ENCODE results near the gene HNF4A.

Gene HNF4A

DNA sequence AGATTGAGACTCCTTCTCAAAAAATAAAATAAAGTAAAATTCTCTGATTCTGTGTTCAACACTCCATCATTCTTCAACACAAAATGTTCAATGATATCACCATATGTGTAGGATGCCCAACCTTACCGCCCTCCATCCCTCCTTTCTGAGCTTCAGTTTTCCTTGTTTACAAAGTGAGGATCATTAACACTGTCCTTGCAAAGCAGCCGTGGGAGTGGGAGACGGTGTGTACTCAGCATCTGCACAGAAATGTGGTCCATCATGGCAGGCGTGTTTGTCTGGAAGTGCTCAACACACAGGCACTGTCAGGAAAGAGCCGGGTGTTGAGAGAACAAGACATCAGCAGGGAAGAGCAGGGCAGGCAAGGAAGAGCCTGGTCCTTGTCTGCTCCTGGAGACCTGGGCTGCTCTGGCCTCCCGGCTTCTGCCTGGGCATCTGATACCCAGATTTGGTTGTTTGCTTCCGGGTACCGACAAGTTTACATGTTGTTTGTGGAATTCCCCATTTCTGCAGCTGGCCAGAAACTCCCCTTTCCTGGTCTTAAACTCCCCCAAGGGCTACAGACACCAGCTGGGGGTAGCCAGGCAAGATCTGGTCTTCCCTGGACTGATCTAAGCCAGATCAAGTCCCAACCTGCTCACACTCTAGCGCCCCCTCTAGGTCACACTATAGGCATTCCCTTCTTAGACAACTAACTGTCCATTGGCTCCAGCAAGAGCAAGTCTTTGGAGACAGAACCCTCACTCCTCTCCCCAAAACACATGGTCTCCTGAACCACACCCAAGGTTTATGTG, 93.5 kb downstream of the HNF4A start:
- no CpG with 5 or more reads among the region's 9 CpGs for WGBS, 2 donors (ENCODE audit: extremely low coverage in 2 of 2, insufficient read length in 2 of 2, insufficient replicate concordance in 1 of 2)
- no peak overlapping the region for H3K9ac ChIP-seq (ENCODE audit: low read depth, low read length, poor library complexity)
- H4K91ac ChIP-seq (ENCODE audit: low read depth, low read length, poor library complexity): no peak overlapping the region
- H4K8ac ChIP-seq (ENCODE audit: low read depth, low read length): no peak overlapping the region
- no peak overlapping the region for H3K4me2 ChIP-seq (ENCODE audit: insufficient read depth, low read length, poor library complexity, severe bottlenecking)
- peak overlapping the region; percentile 3 for H3K18ac ChIP-seq (ENCODE audit: low read length)
- no peak overlapping the region for H3K14ac ChIP-seq (ENCODE audit: low read length)
- H3K79me1 ChIP-seq (ENCODE audit: low read depth, low read length): no peaks in the 10 kb centered on the region
- no peak overlapping the region for H3K4me3 ChIP-seq (ENCODE audit: low read length in 2 of 2)
- H2AFZ ChIP-seq (ENCODE audit: low read length): no peak overlapping the region
- no peaks in the 10 kb centered on the region for H3K4me1 ChIP-seq (ENCODE audit: control insufficient read depth in 2 of 2, insufficient read depth in 1 of 2, low read depth in 1 of 2, low read length in 2 of 2)
- H2BK12ac ChIP-seq (ENCODE audit: low read length): no peak overlapping the region
- no peaks in the 10 kb centered on the region for H3K36me3 ChIP-seq (replicated peaks in 1 of 2; ENCODE audit: control insufficient read depth in 2 of 2, insufficient read depth in 2 of 2, low read length in 2 of 2)
- H3K4ac ChIP-seq (ENCODE audit: low read length): no peak overlapping the region
- DNase-seq (ENCODE audit: low spot score): peak; percentile 27
- H2BK15ac ChIP-seq (ENCODE audit: low read length): no peak overlapping the region
- no peak overlapping the region for H3K27ac ChIP-seq (replicated peaks; ENCODE audit: low read length)
- peaks cover 0 to 15% (median 0%) of the 10 kb centered on the region in 3 experiments for H3K27me3 ChIP-seq (ENCODE audit: control insufficient read depth in 3 of 3, insufficient read depth in 3 of 3, low read depth in 1 of 3, low read length in 3 of 3)
- H2AK5ac ChIP-seq (ENCODE audit: low read depth, low read length): no peak overlapping the region
- H2BK5ac ChIP-seq (ENCODE audit: low read length): no peak overlapping the region
- H3K23ac ChIP-seq (ENCODE audit: low read depth, low read length, poor library complexity): no peak overlapping the region
- no peaks in the 10 kb centered on the region for H3K9me3 ChIP-seq (replicated peaks in 1 of 2; ENCODE audit: control insufficient read depth in 2 of 2, insufficient read depth in 1 of 2, low read depth in 1 of 2, low read length in 2 of 2)
- no peak overlapping the region for H2BK120ac ChIP-seq (ENCODE audit: low read depth, low read length)

DNA sequence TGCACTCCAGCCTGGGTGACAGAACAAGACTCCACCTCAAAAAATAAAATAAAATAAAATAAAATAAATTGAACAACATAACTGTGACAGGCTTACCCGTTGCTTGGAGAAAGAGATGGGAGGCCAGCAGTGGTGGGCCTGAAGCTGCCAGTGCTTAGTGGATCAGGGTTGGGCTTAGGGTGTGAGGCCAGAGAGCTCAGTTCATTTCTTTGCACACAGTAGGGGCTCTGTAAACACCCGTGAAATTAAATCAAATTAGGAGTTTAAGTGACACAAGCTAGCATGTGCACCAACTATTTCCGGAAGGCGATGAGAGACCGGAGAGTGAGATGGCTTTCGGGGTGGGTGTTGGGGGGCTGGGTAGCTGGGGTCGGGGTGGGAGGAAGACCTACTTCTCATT, 94.4 kb downstream of the HNF4A start:
- H3K9ac ChIP-seq (ENCODE audit: low read depth, low read length, poor library complexity): no peak overlapping the region
- no peaks in the 10 kb centered on the region for H3K36me3 ChIP-seq (replicated peaks in 1 of 2; ENCODE audit: control insufficient read depth in 2 of 2, insufficient read depth in 2 of 2, low read length in 2 of 2)
- H2AFZ ChIP-seq (ENCODE audit: low read length): no peak overlapping the region
- no peak overlapping the region for H3K4ac ChIP-seq (ENCODE audit: low read length)
- no peak for DNase-seq (ENCODE audit: low spot score)
- H3K23ac ChIP-seq (ENCODE audit: low read depth, low read length, poor library complexity): no peak overlapping the region
- no peak overlapping the region for H4K8ac ChIP-seq (ENCODE audit: low read depth, low read length)
- no peak overlapping the region for H3K14ac ChIP-seq (ENCODE audit: low read length)
- WGBS, 2 donors (ENCODE audit: extremely low coverage in 2 of 2, insufficient read length in 2 of 2, insufficient replicate concordance in 1 of 2): no CpG with 5 or more reads among the region's 7 CpGs
- H3K27ac ChIP-seq (replicated peaks; ENCODE audit: low read length): no peak overlapping the region
- H3K4me2 ChIP-seq (ENCODE audit: insufficient read depth, low read length, poor library complexity, severe bottlenecking): no peak overlapping the region
- no peak overlapping the region for H2BK120ac ChIP-seq (ENCODE audit: low read depth, low read length)
- no peak overlapping the region for H2BK5ac ChIP-seq (ENCODE audit: low read length)
- H2BK12ac ChIP-seq (ENCODE audit: low read length): no peak overlapping the region
- no peak overlapping the region for H3K4me3 ChIP-seq (ENCODE audit: low read length in 2 of 2)
- no peak overlapping the region for H2BK15ac ChIP-seq (ENCODE audit: low read length)
- H3K4me1 ChIP-seq (ENCODE audit: control insufficient read depth in 2 of 2, insufficient read depth in 1 of 2, low read depth in 1 of 2, low read length in 2 of 2): no peaks in the 10 kb centered on the region
- H3K79me1 ChIP-seq (ENCODE audit: low read depth, low read length): no peaks in the 10 kb centered on the region
- peaks cover 0 to 15% (median 0%) of the 10 kb centered on the region in 3 experiments for H3K27me3 ChIP-seq (ENCODE audit: control insufficient read depth in 3 of 3, insufficient read depth in 3 of 3, low read depth in 1 of 3, low read length in 3 of 3)
- H4K91ac ChIP-seq (ENCODE audit: low read depth, low read length, poor library complexity): no peak overlapping the region
- no peak overlapping the region for H2AK5ac ChIP-seq (ENCODE audit: low read depth, low read length)
- no peaks in the 10 kb centered on the region for H3K9me3 ChIP-seq (replicated peaks in 1 of 2; ENCODE audit: control insufficient read depth in 2 of 2, insufficient read depth in 1 of 2, low read depth in 1 of 2, low read length in 2 of 2)
- no peak overlapping the region for H3K18ac ChIP-seq (ENCODE audit: low read length)

DNA sequence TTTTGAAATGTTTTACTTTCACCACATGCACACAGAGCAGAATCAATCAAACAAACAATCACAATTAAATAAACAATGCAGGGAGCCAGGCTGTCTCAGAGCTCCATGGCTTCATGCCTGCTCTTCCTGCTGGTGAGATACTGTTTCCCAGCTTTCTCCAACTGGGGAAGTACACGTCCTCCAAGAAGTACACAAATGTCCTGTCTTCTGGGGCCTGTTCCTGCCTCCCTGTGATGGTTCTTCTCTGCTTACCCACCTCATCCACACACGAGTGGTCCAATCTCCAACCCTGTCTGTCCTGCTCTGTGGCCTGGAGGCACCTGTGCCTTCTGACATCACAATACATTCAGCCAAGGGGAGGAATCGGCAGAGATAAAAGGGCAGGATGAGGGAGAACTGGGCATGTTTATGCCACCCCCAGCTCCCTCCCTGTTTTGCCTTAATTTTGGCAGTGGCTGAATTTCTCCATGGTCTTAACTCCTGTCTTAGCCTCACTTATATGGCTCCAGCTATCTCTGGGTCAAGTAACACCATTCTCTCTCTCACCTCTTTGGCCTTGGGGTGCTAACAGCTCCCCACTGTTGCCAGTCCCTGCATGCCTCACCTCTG, 94.9 kb downstream of the HNF4A start:
- Histone ChIP-seq H2BK120ac (ENCODE audit: low read depth, low read length) (no peak overlapping the region), H3K14ac (ENCODE audit: low read length) (no peak overlapping the region), H2BK12ac (ENCODE audit: low read length) (no peak overlapping the region), H3K27me3 (ENCODE audit: control insufficient read depth in 3 of 3, insufficient read depth in 3 of 3, low read depth in 1 of 3, low read length in 3 of 3) (peaks cover 0 to 15% (median 0%) of the 10 kb centered on the region in 3 experiments), H3K27ac (replicated peaks; ENCODE audit: low read length) (no peak overlapping the region), H3K9me3 (replicated peaks in 1 of 2; ENCODE audit: control insufficient read depth in 2 of 2, insufficient read depth in 1 of 2, low read depth in 1 of 2, low read length in 2 of 2) (no peaks in the 10 kb centered on the region), H3K4me1 (ENCODE audit: control insufficient read depth in 2 of 2, insufficient read depth in 1 of 2, low read depth in 1 of 2, low read length in 2 of 2) (no peaks in the 10 kb centered on the region), H4K8ac (ENCODE audit: low read depth, low read length) (no peak overlapping the region), H3K36me3 (replicated peaks in 1 of 2; ENCODE audit: control insufficient read depth in 2 of 2, insufficient read depth in 2 of 2, low read length in 2 of 2) (no peaks in the 10 kb centered on the region), H2BK15ac (ENCODE audit: low read length) (no peak overlapping the region), H3K4ac (ENCODE audit: low read length) (no peak overlapping the region), H2AFZ (ENCODE audit: low read length) (no peak overlapping the region), H3K18ac (ENCODE audit: low read length) (no peak overlapping the region), H4K91ac (ENCODE audit: low read depth, low read length, poor library complexity) (no peak overlapping the region), H2AK5ac (ENCODE audit: low read depth, low read length) (no peak overlapping the region), H3K4me3 (ENCODE audit: low read length in 2 of 2) (no peak overlapping the region), H3K4me2 (ENCODE audit: insufficient read depth, low read length, poor library complexity, severe bottlenecking) (no peak overlapping the region), H3K23ac (ENCODE audit: low read depth, low read length, poor library complexity) (no peak overlapping the region), H2BK5ac (ENCODE audit: low read length) (no peak overlapping the region), H3K79me1 (ENCODE audit: low read depth, low read length) (no peaks in the 10 kb centered on the region), H3K9ac (ENCODE audit: low read depth, low read length, poor library complexity) (no peak overlapping the region)
- no peak for DNase-seq (ENCODE audit: low spot score)
- WGBS, 2 donors (ENCODE audit: extremely low coverage in 2 of 2, insufficient read length in 2 of 2, insufficient replicate concordance in 1 of 2): no CpG with 5 or more reads among the region's 3 CpGs

DNA sequence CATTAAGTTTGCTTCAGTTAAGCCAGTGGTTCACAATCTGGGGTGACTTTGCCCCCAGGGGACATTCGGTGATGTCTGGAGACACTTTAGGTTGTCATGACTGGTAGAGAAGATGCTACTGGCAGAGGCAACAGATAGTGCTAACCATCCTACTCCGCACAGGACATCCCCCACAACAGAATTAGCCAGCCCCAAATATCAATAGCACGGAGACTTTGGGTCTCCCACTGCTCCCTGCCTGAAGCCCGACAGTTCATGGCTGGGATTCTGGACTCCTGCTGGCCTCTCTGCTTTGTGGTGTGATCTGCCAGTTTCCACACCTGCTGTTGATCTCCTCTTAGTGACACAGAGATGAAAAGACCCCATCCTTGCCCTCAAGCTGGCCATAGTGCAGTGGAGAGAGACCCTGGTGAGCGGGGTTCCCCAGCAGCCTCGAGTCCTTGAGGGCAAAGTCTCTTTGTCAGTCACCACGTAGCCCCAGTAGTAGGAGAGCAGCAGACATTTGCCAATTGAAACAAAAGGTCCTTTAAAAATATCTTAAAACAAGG, 95.5 kb downstream of the HNF4A start:
- H3K4me3 ChIP-seq (ENCODE audit: low read length in 2 of 2): no peak overlapping the region
- H2AFZ ChIP-seq (ENCODE audit: low read length): no peak overlapping the region
- DNase-seq (ENCODE audit: low spot score): no peak
- no peaks in the 10 kb centered on the region for H3K9me3 ChIP-seq (replicated peaks in 1 of 2; ENCODE audit: control insufficient read depth in 2 of 2, insufficient read depth in 1 of 2, low read depth in 1 of 2, low read length in 2 of 2)
- no peaks in the 10 kb centered on the region for H3K4me1 ChIP-seq (ENCODE audit: control insufficient read depth in 2 of 2, insufficient read depth in 1 of 2, low read depth in 1 of 2, low read length in 2 of 2)
- H2BK12ac ChIP-seq (ENCODE audit: low read length): no peak overlapping the region
- no peak overlapping the region for H4K8ac ChIP-seq (ENCODE audit: low read depth, low read length)
- no peak overlapping the region for H4K91ac ChIP-seq (ENCODE audit: low read depth, low read length, poor library complexity)
- H2BK15ac ChIP-seq (ENCODE audit: low read length): no peak overlapping the region
- no peak overlapping the region for H3K18ac ChIP-seq (ENCODE audit: low read length)
- WGBS, 2 donors (ENCODE audit: extremely low coverage in 2 of 2, insufficient read length in 2 of 2, insufficient replicate concordance in 1 of 2): no CpG with 5 or more reads among the region's 7 CpGs
- H3K4ac ChIP-seq (ENCODE audit: low read length): no peak overlapping the region
- H3K23ac ChIP-seq (ENCODE audit: low read depth, low read length, poor library complexity): no peak overlapping the region
- H3K27ac ChIP-seq (replicated peaks; ENCODE audit: low read length): no peak overlapping the region
- H3K9ac ChIP-seq (ENCODE audit: low read depth, low read length, poor library complexity): no peak overlapping the region
- no peak overlapping the region for H2AK5ac ChIP-seq (ENCODE audit: low read depth, low read length)
- H3K4me2 ChIP-seq (ENCODE audit: insufficient read depth, low read length, poor library complexity, severe bottlenecking): no peak overlapping the region
- H3K14ac ChIP-seq (ENCODE audit: low read length): no peak overlapping the region
- H3K79me1 ChIP-seq (ENCODE audit: low read depth, low read length): no peaks in the 10 kb centered on the region
- no peaks in the 10 kb centered on the region for H3K36me3 ChIP-seq (replicated peaks in 1 of 2; ENCODE audit: control insufficient read depth in 2 of 2, insufficient read depth in 2 of 2, low read length in 2 of 2)
- H2BK5ac ChIP-seq (ENCODE audit: low read length): no peak overlapping the region
- H2BK120ac ChIP-seq (ENCODE audit: low read depth, low read length): no peak overlapping the region
- peaks cover 0 to 15% (median 0%) of the 10 kb centered on the region in 3 experiments for H3K27me3 ChIP-seq (ENCODE audit: control insufficient read depth in 3 of 3, insufficient read depth in 3 of 3, low read depth in 1 of 3, low read length in 3 of 3)

Data from neuronal stem cell (in vitro differentiated cells).